Suppressor macrophage treated with lipopolysaccharide for 1 hour (primary cell): ENCODE data around the gene ORM1.
"Not testable (repeated sequence)": the region's sequence is repeated elsewhere in the genome, so short reads cannot be mapped to it uniquely, and the experiment has no call there.

ENCODE experiments used
- DNase-seq, 3 donors: peaks; one replicate each; pipeline ENCODE4 v3.0.0-alpha.2; 2020 to 2022

ORM1 gene

DNA sequence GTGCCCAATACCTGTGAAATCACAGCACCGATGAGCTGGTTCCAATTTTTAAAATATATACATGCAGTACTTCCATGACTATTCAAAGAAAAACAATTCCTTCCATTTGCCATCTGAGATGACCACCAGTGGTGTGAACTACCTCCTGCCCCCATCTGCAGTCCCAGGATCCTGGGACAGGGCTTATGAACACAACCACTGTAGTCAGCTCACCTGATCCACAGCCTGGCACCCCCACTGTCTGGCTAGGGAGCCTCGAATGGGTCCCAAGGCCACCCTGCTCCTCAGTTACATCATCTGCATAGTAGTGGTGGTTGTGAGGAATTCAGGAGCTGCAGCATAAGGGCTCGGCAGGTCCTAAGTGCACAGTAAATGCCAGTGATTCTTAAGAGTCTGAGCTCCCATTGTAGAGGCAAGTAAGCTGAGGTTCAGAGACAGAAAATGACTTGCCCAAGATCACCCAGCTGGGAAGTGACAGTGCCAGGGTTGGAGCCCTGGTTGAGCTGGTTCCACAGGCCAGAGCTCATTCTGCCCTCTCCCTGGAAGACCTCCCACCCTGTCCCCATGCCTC lies 2.9 kb downstream of the ORM1 start:
- not testable (repeated sequence) for DNase-seq

- no peak for DNase-seq
Measured at GRCh38 chr9:114327749-114328148, 4.9 kb downstream of the ORM1 start.

DNA sequence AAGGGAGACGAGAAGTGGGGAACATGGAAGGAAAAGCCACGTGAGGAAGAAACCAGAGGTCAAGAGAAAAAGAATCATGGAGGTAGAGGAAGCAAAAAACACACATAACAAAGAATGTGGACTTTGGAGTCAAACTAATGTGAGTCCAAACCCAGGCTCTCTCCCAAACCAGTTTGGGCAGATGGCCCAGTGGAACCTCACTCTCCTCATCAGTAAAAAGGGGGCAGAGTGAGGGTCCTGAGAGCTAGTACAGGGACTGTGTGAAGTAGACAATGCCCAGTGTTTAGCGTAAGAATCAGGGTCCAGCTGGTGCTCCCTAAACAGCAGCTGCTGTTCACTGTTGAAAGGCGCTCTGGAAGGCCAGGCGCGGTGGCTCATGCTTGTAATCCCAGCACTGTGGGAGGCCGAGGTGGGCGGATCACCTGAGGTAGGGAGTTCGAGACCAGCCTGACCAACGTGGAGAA lies 5.5 kb downstream of the ORM1 start:
- not testable (repeated sequence) for DNase-seq

DNA sequence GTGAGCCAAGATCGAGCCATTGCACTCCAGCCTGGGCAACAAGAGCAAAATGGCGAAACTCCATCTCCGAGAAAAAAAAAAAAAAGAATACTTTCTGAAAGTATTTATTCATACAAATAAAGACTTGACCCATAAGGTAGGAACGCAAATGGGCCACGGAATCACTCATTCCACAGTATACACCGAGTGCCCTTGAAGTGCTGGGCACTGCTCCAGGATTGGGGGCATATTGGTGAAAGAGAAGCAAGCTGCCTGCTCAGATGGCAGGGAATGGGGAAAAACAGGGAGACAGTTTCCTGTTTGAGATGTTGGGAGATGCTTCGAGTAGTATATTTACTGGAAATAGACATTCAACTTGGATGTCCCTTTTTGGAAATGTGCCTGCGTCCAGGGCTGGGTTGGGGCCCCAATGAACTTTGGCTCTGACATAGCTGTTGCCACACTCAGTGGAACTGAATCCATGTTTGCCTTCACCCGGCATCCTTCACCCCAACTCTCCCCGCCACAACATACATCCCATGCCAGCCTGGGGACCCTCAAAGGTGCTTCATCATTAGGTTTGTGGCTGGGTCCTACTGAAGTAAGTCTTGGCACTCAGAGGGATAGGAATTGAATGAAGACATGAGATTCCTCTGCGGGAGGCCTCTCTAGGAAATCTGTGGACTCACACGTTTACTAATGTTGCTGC lies 6.2 kb downstream of the ORM1 start:
- DNase-seq: not testable (repeated sequence)

DNA sequence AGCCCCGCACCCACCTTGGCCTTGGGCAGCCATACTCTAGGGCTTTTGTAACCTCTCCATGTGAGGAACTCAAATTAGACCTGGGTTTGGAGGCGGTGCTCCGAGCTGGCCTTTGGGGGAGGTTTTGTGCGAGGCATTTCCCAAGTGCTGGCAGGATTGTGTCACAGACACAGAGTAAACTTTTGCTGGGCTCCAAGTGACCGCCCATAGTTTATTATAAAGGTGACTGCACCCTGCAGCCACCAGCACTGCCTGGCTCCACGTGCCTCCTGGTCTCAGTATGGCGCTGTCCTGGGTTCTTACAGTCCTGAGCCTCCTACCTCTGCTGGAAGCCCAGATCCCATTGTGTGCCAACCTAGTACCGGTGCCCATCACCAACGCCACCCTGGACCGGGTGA lies 6.7 kb downstream of the ORM1 start, which contains the start of gene ORM2:
ORM2 (plus strand) TSS at position 245 of the 398 bp plus-strand sequence; CDS start at position 281, 36 bp downstream.
- DNase-seq: not testable (repeated sequence)

- DNase-seq: no peak
Measured at GRCh38 chr9:114330636-114331035, 7.7 kb downstream of the ORM1 start.

DNA sequence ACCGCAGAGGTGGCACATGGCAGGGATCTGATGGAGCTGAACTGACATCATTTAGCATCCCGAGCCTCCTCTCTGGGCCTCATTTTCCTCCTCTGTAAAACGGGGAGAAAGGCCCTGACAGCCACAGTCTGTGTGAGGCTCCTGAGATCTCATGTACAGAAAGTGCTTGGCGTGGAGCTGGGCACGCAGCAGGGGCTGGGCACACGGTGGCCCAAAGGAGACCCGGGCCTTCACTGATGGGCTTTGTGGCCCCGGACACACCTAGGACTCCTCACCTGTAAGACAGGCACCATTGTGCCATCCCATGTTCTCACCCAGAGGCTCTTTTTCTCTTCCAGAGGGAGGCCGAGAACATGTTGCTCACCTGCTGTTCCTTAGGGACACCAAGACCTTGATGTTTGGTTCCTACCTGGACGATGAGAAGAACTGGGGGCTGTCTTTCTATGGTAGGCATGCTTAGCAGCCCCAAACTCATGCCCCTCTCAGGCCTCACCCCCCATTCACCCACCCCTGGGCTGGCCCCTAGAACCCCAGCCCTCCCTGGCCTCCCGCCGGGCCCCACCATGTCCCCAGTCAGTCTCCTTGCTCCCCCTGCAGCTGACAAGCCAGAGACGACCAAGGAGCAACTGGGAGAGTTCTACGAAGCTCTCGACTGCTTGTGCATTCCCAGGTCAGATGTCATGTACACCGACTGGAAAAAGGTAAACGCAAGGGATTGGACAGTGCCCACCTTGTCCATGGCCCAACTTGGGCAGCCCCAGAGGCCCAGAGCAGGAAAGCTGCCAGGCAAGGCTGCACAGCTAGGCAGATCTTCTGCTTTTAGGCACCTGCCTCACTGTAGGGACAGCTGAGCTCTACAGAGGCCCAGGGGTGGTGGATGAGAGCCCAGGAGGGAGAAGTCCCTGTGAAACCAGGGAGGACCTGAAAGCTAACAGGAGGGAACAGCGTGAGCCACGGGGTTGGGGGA lies 8.6 kb downstream of the ORM1 start:
- DNase-seq: not testable (repeated sequence)

- DNase-seq: not testable (repeated sequence)
Measured at GRCh38 chr9:114332474-114333040, 9.7 kb downstream of the ORM1 start.

GRCh38 chr9:114333718-114334117 lies 10.8 kb downstream of the ORM1 start:
- DNase-seq: not testable (repeated sequence)

GRCh38 chr9:114334490-114334889 lies 11.6 kb downstream of the ORM1 start:
- DNase-seq: no peak

- no peak for DNase-seq
Measured at GRCh38 chr9:114335745-114336144, 12.8 kb downstream of the ORM1 start.

- no peak for DNase-seq
Measured at GRCh38 chr9:114336157-114336556, 13.3 kb downstream of the ORM1 start.

DNA sequence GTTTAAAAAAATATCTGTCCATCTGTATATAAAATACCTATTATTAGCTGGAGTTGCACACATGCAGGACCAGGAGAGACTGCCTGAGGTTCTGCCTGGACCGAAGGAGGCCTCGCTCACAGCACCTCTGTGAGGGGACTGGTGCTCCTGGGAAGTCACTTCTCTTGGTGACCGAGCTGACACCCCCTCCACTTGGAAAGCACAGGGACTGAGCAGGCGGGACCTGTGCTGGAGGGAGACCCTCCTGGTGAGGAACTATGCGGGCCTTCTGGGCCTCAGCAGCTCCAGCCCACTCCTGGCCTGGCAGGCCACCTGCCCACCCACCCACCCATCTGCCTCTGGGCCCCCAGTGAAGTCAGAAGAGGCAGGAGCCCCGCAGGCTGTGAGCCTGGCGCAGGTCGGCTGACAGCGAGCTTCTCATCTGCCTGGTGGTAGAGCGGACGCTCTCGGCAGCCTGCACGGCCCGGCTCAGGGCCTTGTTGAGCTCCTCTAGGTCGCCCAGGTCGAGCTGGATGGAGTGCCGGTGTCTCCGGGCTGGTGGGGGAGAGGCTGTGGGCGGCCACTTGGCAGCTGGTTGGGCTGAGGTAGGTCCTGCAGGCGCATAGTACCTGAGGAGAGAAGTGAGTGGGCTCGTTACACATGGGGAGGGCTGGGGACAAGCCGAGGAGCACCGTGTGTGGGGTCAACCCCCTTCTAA lies 13.9 kb downstream of the ORM1 start:
- DNase-seq: no peak

- no peak for DNase-seq
Measured at GRCh38 chr9:114338187-114338586, 15.3 kb downstream of the ORM1 start.

GRCh38 chr9:114339130-114339908 lies 16.4 kb downstream of the ORM1 start:
- DNase-seq: peak; percentile 82 to 91 (median 83)

GRCh38 chr9:114341152-114341830 lies 18.4 kb downstream of the ORM1 start:
- DNase-seq: no peak

DNA sequence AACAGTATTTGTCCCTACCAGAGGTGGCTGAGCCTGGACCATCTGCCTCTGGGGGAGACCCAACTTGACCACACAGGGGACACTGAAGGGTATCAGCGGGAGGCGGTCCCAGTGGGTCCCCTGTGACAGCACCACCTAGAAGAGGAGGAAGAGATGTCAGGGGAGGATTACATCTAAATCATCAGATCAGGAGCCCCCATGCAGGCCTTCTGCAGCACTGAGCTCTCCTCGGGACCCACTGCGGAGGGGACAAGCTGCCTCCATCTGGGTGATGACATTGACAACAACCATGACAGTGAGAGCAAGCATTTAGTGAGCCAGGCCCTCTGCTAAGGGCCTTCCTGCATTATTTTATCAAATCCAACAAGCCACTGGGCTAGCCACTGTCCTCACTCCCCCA lies 19.1 kb downstream of the ORM1 start:
- DNase-seq: no peak

GRCh38 chr9:114342755-114343440 lies 20.0 kb downstream of the ORM1 start:
- no peak for DNase-seq

DNA sequence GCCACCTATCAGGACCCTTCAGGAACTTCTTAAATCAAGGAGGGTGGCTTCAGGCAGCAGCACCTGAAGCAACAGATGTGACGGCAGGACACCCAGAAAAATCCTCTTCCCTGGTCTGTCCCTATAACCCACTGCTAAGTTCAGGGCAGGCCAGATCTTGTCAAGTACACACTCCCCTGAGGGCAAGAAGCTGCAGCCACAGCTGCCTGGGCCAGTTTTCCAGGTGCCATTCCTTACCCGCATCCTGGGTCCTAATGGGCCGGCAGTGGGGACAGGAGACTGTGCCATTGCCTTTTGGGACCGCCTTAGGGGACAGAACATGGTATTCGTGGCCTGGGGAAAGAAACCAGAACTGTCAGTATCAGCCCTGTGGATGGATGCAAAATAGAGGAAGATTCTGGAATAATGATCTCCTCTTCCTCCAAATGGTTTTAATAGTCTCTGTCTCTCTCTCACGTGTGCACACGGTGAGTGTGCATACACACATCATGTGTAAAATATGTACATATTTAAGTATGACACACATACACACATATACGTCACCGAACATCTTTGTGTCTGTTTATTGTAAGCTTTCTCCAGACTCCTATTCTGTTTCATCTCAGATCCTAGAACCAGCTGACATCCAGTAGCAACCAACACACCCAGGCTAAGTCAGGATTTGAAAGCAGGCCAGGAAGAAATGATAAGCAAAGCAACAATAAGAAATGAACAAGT lies 20.7 kb downstream of the ORM1 start:
- DNase-seq: no peak

GRCh38 chr9:114344188-114344566 lies 21.3 kb downstream of the ORM1 start:
- no peak for DNase-seq
